Immature natural killer cell (primary cell): ENCODE measurements around the gene ZNF609. TPM values are rescaled to one million over a fixed set of nuclear protein-coding genes. Genes with fewer than 3 reads are reported as not detected.

Experiments used
- DNase-seq, 3 donors: peaks; one replicate each; pipeline ENCODE4 v3.0.0; 2022; ENCODE audit warnings: mixed read lengths in 1 of 3
- H3K27ac Mint-ChIP-seq, 6 donors: one replicate each; pipeline ENCODE4 v1.8.0; 2020; ENCODE audit warnings: mixed read lengths in 6 of 6, mild to moderate bottlenecking in 5 of 6, inconsistent platforms in 4 of 6, moderate library complexity in 3 of 6
- H3K27me3 Mint-ChIP-seq, 3 donors: one replicate each; pipeline ENCODE4 v1.8.0; 2020 to 2021; ENCODE audit warnings: low read depth in 3 of 3, mild to moderate bottlenecking in 3 of 3, mixed read lengths in 3 of 3, moderate library complexity in 3 of 3, inconsistent platforms in 1 of 3
- H3K36me3 Mint-ChIP-seq, 3 donors: one replicate each; pipeline ENCODE4 v1.8.0; 2020; ENCODE audit warnings: mixed read lengths in 3 of 3, inconsistent platforms in 2 of 3, mild to moderate bottlenecking in 2 of 3
- H3K4me1 Mint-ChIP-seq, 2 donors: one replicate each; pipeline ENCODE4 v1.8.0; 2020; ENCODE audit warnings: inconsistent platforms in 2 of 2, mild to moderate bottlenecking in 2 of 2, mixed read lengths in 2 of 2, moderate library complexity in 1 of 2
- H3K4me3 Mint-ChIP-seq, 5 donors: one replicate each; pipeline ENCODE4 v1.8.0; 2020; ENCODE audit warnings: mild to moderate bottlenecking in 5 of 5, mixed read lengths in 5 of 5, inconsistent platforms in 3 of 5, moderate library complexity in 3 of 5
- H3K9me3 Mint-ChIP-seq, 6 donors: one replicate each; pipeline ENCODE4 v1.8.0; 2020; ENCODE audit warnings: mild to moderate bottlenecking in 6 of 6, mixed read lengths in 6 of 6, inconsistent platforms in 4 of 6, moderate library complexity in 3 of 6
- polyA plus RNA-seq, 3 donors: library from polyadenylated mRNA; unstranded; fragments of 300-500 nt; fragmentation: Illumina TruSeq; gene quantifications; one replicate each; pipeline ENCODE4 v1.2.3, GENCODE V29; 2021

Gene ZNF609
- polyA plus RNA-seq, 3 donors from 2014 or later, result 0.04 to 11.3 (median 2.6) TPM

GRCh38 chr15:64730151-64730550 lies 269.8 kb downstream of the ZNF609 start:
- Mint-ChIP-seq H3K4me3 (no peak overlapping the region), H3K27ac (no peak overlapping the region), H3K4me1 (peaks cover 8 to 9% of the 10 kb centered on the region in 2 donors), H3K36me3 (no peaks in the 10 kb centered on the region), H3K27me3 (no peaks in the 10 kb centered on the region), H3K9me3 (no peaks in the 10 kb centered on the region)
- DNase-seq, result no peak

GRCh38 chr15:64731012-64731804 lies 270.8 kb downstream of the ZNF609 start:
- H3K27ac Mint-ChIP-seq, result peak overlapping the region in 3 of 6 donors; percentile 13 to 70 (median 46)
- H3K27me3 Mint-ChIP-seq, result no peaks in the 10 kb centered on the region
- peak; percentile 76 to 79 (median 76) for DNase-seq
- H3K9me3 Mint-ChIP-seq, result no peaks in the 10 kb centered on the region
- no peak overlapping the region for H3K4me3 Mint-ChIP-seq
- H3K36me3 Mint-ChIP-seq, result no peaks in the 10 kb centered on the region
- peaks cover 8 to 9% of the 10 kb centered on the region in 2 donors for H3K4me1 Mint-ChIP-seq

GRCh38 chr15:64731805-64732151 lies 271.4 kb downstream of the ZNF609 start:
- H3K4me3 Mint-ChIP-seq, result no peak overlapping the region
- H3K4me1 Mint-ChIP-seq, result peaks cover 8 to 9% of the 10 kb centered on the region in 2 donors
- H3K27me3 Mint-ChIP-seq, result no peaks in the 10 kb centered on the region
- H3K27ac Mint-ChIP-seq, result no peak overlapping the region
- no peaks in the 10 kb centered on the region for H3K36me3 Mint-ChIP-seq
- DNase-seq, result no peak
- H3K9me3 Mint-ChIP-seq, result no peaks in the 10 kb centered on the region

- Mint-ChIP-seq H3K4me1 (peaks cover 8 to 9% of the 10 kb centered on the region in 2 donors), H3K36me3 (no peaks in the 10 kb centered on the region), H3K4me3 (no peak overlapping the region), H3K9me3 (no peaks in the 10 kb centered on the region), H3K27ac (no peak overlapping the region), H3K27me3 (no peaks in the 10 kb centered on the region)
- no peak for DNase-seq
Measured at GRCh38 chr15:64732156-64732860, 271.9 kb downstream of the ZNF609 start.

Other genes starting within 250 kb of the ZNF609 start
- 10 to 100 TPM in 2 of 3 donors, 1 to 10 TPM in 1; 9.7 to 18.5 (median 11.6) TPM for gene CSNK1G1, start 104.4 kb upstream of the ZNF609 start, polyA plus RNA-seq
- 10 to 100 TPM in 1 of 3 donors, 1 to 10 TPM in 2; 5.3 to 10.9 (median 7.6) TPM for gene PCLAF, start 79.1 kb upstream of the ZNF609 start, polyA plus RNA-seq
- gene TRIP4, start 72.7 kb upstream of the ZNF609 start, polyA plus RNA-seq, result 10 to 100 TPM; 34.6 to 48.2 (median 44.1) TPM